AG04449 (cell line): ENCODE results near the gene RBM4B.

ENCODE experiments used
- CTCF ChIA-PET: fragments of 350-600 bp; formaldehyde crosslinking; extraction: SDS; loops from one replicate; lab custom pipeline; 2021; ENCODE audit warnings: antibody characterized with exemption; lab: Yijun Ruan, JAX
- POLR2A ChIA-PET: fragments of 400-600, 350-600 bp; formaldehyde crosslinking; extraction: SDS; loops from one replicate; lab custom pipeline; 2020; ENCODE audit warnings: antibody characterized with exemption, inconsistent platforms; lab: Yijun Ruan, JAX
- DNase-seq: peaks from one replicate; pipeline ENCODE4 v3.0.0-alpha.2; 2010; ENCODE audit warnings: low read depth, low spot score
- H3K4me3 ChIP-seq: 2 replicates; pipeline ENCODE4 v1.5.1; 2011; ENCODE audit warnings: low read depth, mild to moderate bottlenecking, control low read depth, low read length
- TF ChIP-seq, protein P1 (sequence below): IDR thresholded peaks from one replicate; pipeline ENCODE4 v1.5.1; 2011; ENCODE audit warnings: mild to moderate bottlenecking, moderate library complexity, low read length, control low read depth, inconsistent platforms; ENCODE audit not compliant: insufficient read depth; ENCODE audit errors: missing control alignments

The RBM4B gene

DNA sequence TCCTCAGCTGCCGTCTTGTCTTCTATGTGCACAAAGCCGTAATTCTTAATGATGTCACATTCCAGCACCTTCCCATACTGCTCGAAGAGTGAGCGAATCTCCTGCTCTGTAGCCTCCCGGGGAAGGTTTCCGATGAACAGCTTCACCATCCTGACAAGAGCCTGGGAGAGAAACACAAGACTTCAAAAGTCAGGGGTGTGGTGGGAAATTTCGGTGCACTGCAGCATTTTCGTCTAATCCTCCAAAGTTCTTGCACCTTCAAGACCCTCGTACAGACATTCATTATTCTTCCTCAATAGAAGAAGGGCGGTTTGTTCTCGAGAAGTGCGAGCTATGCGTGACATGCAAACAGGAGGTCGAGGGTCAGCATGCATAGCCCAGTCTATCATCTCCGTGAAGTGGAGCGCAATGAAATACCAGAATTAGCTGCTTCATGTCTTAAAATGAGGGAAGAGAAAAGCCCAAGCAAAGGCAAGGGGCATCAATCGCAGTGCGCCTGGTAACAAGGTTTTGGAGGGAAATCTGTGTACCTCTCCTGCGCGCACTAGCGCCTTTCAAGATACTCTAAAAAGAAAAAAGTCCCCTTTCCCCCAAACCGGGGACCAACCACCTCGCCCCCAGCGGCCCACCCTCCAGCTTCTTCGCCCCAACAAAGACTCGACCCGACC, 622 bp downstream of the RBM4B start:
- TF ChIP-seq, protein P1, sequence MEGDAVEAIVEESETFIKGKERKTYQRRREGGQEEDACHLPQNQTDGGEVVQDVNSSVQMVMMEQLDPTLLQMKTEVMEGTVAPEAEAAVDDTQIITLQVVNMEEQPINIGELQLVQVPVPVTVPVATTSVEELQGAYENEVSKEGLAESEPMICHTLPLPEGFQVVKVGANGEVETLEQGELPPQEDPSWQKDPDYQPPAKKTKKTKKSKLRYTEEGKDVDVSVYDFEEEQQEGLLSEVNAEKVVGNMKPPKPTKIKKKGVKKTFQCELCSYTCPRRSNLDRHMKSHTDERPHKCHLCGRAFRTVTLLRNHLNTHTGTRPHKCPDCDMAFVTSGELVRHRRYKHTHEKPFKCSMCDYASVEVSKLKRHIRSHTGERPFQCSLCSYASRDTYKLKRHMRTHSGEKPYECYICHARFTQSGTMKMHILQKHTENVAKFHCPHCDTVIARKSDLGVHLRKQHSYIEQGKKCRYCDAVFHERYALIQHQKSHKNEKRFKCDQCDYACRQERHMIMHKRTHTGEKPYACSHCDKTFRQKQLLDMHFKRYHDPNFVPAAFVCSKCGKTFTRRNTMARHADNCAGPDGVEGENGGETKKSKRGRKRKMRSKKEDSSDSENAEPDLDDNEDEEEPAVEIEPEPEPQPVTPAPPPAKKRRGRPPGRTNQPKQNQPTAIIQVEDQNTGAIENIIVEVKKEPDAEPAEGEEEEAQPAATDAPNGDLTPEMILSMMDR = no peak
- CTCF ChIA-PET = interaction anchor here (1.1 to 7.0 kb wide), 20 partner anchors 9 to 269 kb away, joined by 3 to 115 read pairs (median 8); partner anchors contain the start of genes BBS1, MRPL11, PELI3 and RBM4
- no peak for DNase-seq
- H3K4me3 ChIP-seq = peak overlapping the region; percentile 75
- POLR2A ChIA-PET = interaction anchor here (0.9 to 2.0 kb wide), 6 partner anchors 60 to 267 kb away, joined by 3 to 11 read pairs (median 6); partner anchors contain the start of genes ACTN3, CCDC87, CCS and DPP3

DNA sequence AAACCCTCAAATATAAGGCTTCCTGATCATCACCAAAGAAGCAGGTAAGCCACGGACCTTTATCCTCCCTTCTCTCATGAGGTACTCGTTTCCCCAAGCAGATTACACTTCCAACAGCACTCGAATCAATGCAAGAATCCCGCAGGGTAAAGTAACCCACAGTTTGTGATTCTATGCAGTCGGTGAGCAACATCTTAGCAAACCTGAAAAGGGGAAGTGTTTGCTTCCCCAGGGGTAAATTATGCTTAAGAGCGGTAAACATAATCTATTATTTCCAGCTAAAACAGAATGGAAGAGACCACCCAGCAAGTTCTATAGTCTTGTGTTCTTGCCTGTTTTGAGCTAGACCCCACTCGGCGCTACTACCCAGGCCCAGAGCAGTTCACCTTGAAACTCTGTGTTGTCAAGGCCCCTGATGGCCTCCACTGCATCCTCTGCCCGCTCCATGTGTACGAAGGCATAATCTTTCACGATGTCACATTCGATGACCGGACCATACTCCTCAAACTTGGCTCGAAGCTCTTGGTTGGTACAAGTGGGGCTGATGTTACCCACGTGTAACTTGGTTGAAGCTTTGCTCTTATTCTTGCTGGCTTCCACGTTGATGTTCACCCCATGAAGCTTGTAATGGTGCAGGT, 1.3 kb downstream of the RBM4B start:
- DNase-seq = no peak
- CTCF ChIA-PET = interaction anchor here (1.1 to 7.0 kb wide), 10 partner anchors 10 to 268 kb away, joined by 3 to 115 read pairs (median 15); partner anchors contain the start of gene MRPL11
- POLR2A ChIA-PET = no interaction called here
- TF ChIP-seq, protein P1 = no peak
- peak overlapping the region; percentile 75 for H3K4me3 ChIP-seq

DNA sequence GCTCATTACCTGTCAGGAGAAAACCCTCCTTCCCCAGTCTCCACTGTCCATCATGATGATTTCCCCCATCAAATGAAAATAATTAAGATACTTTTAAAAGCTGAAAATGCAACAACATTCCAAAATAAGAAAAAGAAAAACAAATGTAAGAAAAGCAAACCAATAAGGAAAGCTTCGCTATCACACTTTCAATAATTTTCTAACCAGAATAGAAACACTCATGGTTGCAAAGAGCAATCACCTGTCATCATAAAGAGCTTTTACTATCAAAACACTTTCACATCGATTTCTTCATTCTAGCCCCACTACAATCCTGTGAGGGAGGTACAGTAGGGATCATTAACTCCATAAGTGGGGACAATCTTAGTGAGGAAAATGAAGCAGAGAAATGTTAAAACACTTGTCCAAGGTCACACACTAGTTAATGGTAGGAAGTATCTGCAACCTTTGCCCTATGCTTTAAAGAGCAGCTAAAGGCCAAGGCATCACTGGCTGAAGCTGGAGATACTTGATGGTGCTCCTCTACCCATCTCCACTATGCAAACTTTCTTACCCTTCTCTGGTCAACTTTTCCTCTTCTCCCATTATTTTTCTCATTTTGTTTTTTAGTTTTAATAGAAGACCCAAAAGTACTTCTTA, 2.6 kb downstream of the RBM4B start:
- DNase-seq = no peak
- H3K4me3 ChIP-seq = no peak overlapping the region
- POLR2A ChIA-PET = interaction anchor here (0.8 kb wide), 1 partner anchor 73 kb away, joined by 3 read pairs; no protein-coding TSS in a partner anchor
- TF ChIP-seq, protein P1 = no peak
- CTCF ChIA-PET = interaction anchor here (1.0 to 1.2 kb wide), 2 partner anchors 98 to 266 kb away, joined by 3 to 6 read pairs; no protein-coding TSS in a partner anchor

DNA sequence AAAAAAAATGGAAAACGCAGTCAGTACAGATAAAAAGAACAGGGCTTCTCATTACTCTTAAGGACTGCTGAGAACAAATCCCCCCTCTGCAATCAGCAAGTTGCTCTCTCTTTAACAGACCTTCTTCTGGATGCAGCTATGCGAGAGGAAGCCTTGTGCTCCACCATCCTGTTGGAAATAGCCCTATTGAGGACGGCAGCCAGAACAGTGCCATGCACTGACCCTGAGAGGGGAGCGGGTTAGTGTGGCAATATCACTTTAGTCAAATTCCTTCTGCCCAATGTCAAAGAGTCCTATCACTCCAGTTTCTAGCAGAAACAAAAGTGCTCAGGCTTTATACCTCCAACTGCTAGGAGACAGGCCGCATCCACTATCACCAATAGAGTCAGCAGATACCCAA, 6.9 kb downstream of the RBM4B start:
- CTCF ChIA-PET = no interaction called here
- no peak overlapping the region for H3K4me3 ChIP-seq
- DNase-seq = no peak
- TF ChIP-seq, protein P1 = no peak
- POLR2A ChIA-PET = no interaction called here

DNA sequence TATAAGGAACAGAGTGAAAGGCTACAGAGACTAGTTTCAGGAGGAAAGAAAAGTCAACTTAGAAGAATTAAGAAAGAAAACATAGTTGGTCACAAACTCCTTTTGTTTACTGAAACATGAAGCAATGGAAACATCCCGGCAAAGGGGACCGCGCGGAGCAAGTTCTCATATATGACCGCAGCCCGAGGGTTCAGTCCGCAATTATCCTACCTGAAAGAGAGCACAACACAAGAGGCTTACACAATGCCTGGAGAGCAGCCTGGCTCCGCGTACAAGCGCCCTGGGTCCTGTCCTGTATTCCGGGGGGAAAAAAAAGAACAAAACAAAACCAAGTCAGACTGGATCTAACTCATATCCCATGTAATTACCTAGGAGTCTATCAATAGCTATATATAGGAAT, 12.3 kb downstream of the RBM4B start:
- TF ChIP-seq, protein P1 = no peak
- H3K4me3 ChIP-seq = no peak overlapping the region
- no peak for DNase-seq
- POLR2A ChIA-PET = interaction anchor here (0.6 to 1.2 kb wide), 2 partner anchors 10 to 13 kb away, joined by 3 read pairs; no protein-coding TSS in a partner anchor
- CTCF ChIA-PET = interaction anchor here (1.7 to 1.8 kb wide), 2 partner anchors 13 to 18 kb away, joined by 4 to 5 read pairs; partner anchors contain the start of gene RBM4B
